Metanephros (tissue), 2 donors: ENCODE data around the gene GP1BA. TPM values are rescaled to one million over a fixed set of nuclear protein-coding genes. Genes with fewer than 3 reads are reported as not detected.

Experiments
- small RNA-seq: library from RNA; depleted of rRNA; stranded (forward); fragments of <200 nt; gene quantifications from one replicate; pipeline ENCODE3, GENCODE V24; 2014; ENCODE audit warnings: low replicate concordance
- total RNA-seq: library from RNA; depleted of rRNA; stranded (reverse); fragments of >200 nt; gene quantifications from one replicate; pipeline ENCODE4 v1.2.3, GENCODE V29; 2014

The GP1BA gene
- 0.88 TPM for total RNA-seq

DNA sequence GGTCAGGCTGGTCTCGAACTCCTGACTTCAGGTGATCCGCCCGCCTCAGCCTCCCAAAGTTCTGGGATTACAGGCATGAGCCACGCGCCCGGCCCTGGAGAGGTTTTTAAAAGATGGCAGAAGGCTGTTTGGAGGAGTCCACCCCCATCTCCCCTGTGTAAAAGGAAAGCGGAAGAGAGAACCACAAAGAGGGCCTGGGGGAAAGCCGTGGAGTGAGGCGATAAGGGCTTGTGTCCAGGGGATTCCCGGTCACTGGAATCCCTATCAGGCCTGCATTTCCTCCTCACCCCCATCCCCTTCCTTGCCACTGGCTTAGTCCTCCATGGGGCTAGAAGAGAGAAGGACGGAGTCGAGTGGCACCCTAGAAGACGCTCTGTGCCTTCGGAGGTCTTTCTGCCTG lies at the start of gene GP1BA:
Gene GP1BA, plus strand, starts transcription at position 315 of the 400 bp plus-strand sequence. CDS start 328 bp downstream, outside the sequence.

DNA sequence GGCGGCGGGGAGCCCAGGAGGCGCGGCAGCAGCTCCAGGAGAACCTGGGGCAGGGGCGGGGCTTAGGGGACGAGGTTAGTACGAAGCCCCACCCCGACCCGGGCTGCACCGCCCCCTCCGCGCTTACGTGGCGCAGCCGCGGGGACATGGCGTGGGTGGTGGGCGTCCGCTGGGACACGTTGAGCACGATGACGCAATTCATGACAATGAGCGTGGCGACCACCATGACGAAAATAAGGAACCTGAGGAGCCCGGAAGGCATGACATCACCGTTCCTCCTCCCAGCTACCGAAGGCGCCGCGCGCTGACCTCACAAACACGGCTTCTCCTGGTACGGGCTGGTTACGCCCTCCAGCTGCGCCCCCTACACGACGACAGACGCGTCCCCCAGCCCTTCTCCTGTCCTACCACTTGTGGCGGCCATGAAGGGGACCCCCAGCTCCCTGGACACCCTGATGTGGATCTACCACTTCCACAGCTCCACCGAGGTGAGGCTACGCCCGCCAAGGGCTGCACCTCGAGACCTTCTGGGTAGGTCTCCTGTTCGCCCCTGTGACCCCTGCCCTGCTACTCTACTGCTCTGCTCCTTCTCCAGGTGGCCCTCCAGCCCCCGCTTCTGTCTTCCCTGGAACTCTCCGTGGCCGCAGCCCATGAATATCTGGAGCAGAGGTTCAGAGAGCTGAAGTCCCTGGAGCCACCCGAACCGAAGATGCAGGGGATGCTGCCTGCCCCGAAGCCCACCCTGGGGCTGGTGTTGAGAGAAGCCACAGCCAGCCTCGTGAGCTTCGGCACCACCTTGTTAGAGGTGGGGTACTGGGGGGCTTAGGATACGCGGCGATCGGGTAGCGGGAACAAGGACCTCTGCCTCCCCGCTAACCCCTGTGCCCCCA lies 32.5 kb upstream of the GP1BA start, which contains the start of gene C17orf107:
Gene C17orf107, plus strand, starts transcription at position 196 of the 890 bp plus-strand sequence. Its CDS starts 227 bp downstream, at position 423.

DNA sequence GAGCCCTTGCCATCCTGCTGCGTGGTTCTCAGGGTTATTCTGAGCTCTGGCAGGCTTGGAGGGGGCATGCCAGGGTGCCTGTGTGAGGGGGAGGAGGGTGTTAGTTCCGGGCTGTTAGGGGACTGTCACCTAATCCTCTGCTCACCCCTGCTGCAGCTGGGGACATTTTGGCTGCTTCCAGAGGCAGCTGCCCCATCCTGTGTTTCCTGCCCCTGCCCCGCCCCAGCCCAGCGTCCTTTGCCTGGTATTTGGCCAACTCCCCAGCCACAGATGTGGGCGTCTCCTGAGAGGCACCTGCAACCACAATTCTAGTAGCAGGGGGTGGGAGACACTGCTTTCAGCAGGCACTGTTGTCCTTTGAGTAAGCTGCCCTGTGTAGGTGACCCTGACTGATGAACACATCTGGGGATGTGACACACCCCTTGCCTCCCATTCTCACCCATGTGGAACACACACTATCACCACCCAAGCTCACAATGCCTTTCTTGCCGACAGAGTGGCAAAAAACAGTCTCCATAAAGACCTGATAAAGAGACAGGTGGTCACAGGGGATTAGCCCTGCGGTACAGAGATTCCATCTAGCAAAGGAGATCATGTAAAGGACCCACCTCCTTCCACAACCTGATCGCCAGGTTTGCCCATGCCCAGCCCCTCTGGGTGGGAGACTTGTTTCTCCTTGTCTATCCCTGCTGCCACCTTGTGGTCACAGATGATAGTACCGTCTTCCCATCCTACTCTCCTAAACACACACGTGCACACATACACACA lies 28.8 kb upstream of the GP1BA start, which contains the start of gene CHRNE:
Gene CHRNE, minus strand, starts transcription at position 48 of the 768 bp plus-strand sequence. Its CDS starts 35 bp downstream, at position 13.

DNA sequence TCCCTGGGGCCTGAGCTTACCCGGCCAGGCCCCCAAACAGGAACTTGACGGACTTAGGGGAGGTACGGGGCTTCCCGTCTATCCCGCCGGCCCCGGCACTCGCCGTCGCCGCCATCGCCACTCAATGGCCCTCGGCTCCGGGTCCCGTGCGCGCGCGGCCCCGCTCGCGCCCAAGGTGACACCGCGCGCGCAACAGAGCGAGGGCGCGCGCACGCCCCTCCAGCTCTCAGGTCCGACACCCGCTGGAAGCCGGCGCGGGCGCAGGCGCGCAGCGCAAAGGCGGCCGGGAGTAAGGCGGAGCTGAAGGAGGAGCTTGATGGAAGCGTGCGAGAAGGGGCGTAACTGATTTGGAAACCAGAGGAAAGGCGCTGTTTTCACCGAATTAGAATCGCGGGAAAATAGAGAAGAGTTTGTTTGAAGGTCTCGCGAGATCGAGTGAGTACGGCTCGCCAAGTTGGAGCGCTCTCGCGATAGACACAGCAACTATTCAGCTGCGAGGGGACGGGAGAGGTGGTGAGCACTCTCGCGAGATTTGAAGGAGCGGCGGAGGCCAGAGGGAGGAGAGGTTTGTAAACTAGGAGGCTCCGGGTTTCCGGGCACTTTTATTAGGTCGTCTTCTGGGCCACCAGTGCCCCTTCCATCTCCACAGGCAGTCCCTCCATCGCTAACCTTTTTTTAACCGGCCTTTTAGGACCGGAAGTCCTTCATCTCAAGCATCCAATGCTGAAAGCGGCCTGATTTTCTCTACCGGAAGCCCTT lies 7.9 kb downstream of the GP1BA start, which contains the start of the genes RNF167 and SLC25A11:
Gene RNF167, plus strand, starts transcription at position 473 of the 759 bp plus-strand sequence. CDS start 642 bp downstream, outside the sequence.
Gene SLC25A11, minus strand, starts transcription at position 251 of the 759 bp plus-strand sequence. Its CDS starts 136 bp downstream, at position 115.

DNA sequence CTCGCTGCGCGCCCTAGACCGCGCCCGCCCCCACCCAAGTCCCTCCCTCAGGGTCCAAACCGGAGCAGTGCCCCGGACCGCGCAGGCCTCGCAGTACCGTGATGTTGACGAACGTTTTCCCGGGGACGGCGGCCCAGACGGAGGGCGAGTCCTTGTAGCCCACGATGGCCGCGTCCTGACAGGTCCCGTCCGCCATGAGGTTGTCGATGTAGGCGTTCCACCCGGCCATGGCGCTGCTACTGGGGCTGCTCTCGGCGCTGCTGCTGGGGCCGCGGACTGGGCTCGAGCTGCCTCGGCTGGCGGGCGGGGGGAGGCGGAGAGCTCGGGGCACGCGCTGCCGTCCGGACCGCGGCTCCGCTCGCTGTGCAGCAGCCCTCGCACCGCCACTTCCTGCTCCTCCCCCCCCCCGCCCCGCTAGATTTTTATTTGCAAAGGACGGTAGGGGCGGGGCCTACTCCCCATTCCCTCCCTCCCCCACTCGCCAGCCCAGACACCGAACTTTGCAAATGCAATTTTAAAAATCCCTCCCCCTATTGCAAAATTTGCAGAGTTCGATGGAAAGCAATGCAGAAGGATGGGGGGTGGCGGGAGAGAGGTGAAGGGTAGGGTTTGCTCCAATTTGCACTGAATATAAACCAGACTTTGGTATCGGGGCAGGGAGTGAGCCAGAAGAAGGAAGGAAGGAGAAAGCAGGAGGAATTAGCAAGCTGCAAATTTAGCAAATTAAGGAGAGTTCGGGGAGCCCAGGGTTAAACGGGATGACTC lies 16.3 kb downstream of the GP1BA start, which contains the start of gene PFN1:
Gene PFN1, minus strand, starts transcription at position 365 of the 765 bp plus-strand sequence. Its CDS starts 136 bp downstream, at position 229.

DNA sequence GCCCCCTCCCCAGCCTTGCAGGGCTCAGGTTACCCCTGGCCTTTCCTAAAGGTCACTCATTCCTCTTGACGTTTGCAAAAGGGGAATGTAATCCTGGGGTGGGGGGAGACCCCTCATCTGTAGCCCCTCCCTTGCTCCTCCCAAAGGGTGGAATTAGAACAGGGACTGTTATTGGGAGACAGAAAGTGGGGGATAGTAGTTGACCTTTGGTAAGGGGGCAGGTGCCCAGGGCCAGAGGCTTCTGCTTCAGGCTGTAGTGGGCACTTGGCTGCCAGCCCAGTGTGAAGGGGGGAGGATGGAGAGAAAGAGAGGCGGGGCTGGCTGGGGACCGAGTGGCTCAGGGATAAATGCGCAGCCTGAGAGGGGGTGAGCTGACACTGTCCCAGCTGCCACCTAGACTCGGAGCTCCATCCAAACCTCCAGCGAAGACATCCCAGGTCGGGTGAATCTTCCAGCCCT lies 18.7 kb downstream of the GP1BA start, which contains the start of gene ENO3:
Gene ENO3, plus strand, starts transcription at position 374 of the 459 bp plus-strand sequence. CDS start 711 bp downstream, outside the sequence.

DNA sequence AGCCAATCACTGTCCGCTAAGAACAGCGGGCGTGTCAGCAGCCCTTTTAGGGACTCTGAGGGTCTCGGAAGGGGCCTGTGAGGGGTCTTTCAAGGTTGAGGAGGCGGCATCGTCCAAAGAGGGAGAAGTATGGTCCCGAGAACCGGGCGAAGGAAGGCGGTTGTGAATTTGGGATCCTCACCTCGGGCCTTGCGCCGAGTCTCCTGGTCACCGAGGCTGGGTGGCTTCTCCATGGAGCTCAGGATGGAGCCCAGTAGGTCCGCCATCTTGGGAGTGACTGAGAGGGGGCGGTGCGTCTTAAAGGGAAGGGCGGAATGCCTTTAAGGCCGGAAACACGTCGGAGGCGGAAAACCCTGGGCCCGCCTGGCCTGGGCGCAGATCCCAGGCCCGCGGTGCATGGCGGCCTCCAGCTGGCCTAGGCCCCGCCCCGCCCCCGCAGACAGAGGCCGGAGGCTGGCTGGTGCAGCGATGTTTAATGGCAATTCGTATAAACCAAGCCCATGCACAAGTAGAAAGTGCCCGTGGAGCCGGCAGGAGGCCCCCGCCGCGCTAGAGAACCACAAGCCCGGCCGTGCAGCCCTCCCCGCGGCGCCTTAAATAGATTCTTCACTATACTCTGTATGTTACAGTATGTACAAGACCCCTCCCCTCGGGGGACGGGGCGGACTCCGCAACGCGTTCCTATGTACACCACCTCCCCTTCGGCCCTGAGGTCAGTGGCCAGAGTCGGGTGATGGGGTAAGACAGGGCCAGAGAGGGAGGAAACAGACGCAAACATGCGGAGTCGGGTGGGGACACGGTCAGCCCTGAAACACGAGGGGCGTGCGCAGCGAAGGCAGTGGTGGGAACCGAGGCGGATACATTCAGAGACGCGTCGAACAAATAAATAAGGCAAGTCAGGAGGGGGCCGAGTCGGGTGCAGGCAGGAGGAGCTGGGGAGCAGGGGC lies 35.7 kb downstream of the GP1BA start, which contains the start of gene SPAG7:
Gene SPAG7, minus strand, starts transcription at position 279 of the 947 bp plus-strand sequence. Its CDS starts 13 bp downstream, at position 266.

Small RNA genes within 50 kb of the gene (small RNA-seq; reads per million reads assigned to genes)
- gene MIR6864, result not detected
- not detected for gene MIR6865

Other genes starting within 250 kb of the GP1BA start
- 76.5 TPM for gene PELP1, start 228.1 kb upstream of the GP1BA start, total RNA-seq
- 21.9 TPM for gene ARRB2, start 221.6 kb upstream of the GP1BA start, total RNA-seq
- 19.4 TPM for gene MED11, start 200.8 kb upstream of the GP1BA start, total RNA-seq
- gene ZMYND15, start 192.4 kb upstream of the GP1BA start, total RNA-seq, result 0.99 TPM
- 14.1 TPM for gene CXCL16, start 192.3 kb upstream of the GP1BA start, total RNA-seq
- gene TM4SF5, start 160.4 kb upstream of the GP1BA start, total RNA-seq, result 0.53 TPM
- gene VMO1, start 145.9 kb upstream of the GP1BA start, total RNA-seq, result 1.9 TPM
- 5.0 TPM for gene GLTPD2, start 143.3 kb upstream of the GP1BA start, total RNA-seq
- gene PSMB6, start 136.1 kb upstream of the GP1BA start, total RNA-seq, result 118 TPM
- 28.2 TPM for gene PLD2, start 125.1 kb upstream of the GP1BA start, total RNA-seq
- 46.9 TPM for gene MINK1, start 98.9 kb upstream of the GP1BA start, total RNA-seq
- 5.6 TPM for gene C17orf107, start 32.7 kb upstream of the GP1BA start, total RNA-seq
- gene CHRNE, start 29.2 kb upstream of the GP1BA start, total RNA-seq, result 1.9 TPM
- gene SLC25A11, start 7.8 kb downstream of the GP1BA start, total RNA-seq, result 70.5 TPM
- 33.1 TPM for gene RNF167, start 8.0 kb downstream of the GP1BA start, total RNA-seq
- 419 TPM for gene PFN1, start 16.3 kb downstream of the GP1BA start, total RNA-seq
- gene ENO3, start 18.8 kb downstream of the GP1BA start, total RNA-seq, result 699 TPM
- gene SPAG7, start 35.5 kb downstream of the GP1BA start, total RNA-seq, result 76.4 TPM
- 15.8 TPM for gene CAMTA2, start 55.4 kb downstream of the GP1BA start, total RNA-seq
- 0.58 TPM for gene INCA1, start 65.2 kb downstream of the GP1BA start, total RNA-seq
- 44.0 TPM for gene KIF1C, start 65.7 kb downstream of the GP1BA start, total RNA-seq
- gene SLC52A1, start 103.1 kb downstream of the GP1BA start, total RNA-seq, result 0.58 TPM
- 6.9 TPM for gene ZFP3, start 146.2 kb downstream of the GP1BA start, total RNA-seq
- 10.4 TPM for gene ZNF232, start 179.6 kb downstream of the GP1BA start, total RNA-seq
- gene USP6, start 183.8 kb downstream of the GP1BA start, total RNA-seq, result 1.7 TPM